T47D (cell line): ENCODE data around the gene STARD10.

Experiments used
- DNase-seq, 2 experiments: peaks; one replicate each; pipeline versions ENCODE4 v3.0.0 to v3.0.0-alpha.2; 2011 to 2012; ENCODE audit warnings: low read depth in 1 of 2, low spot score in 1 of 2
- JUND ChIP-seq: IDR thresholded peaks from 2 replicates; pipeline ENCODE4 v1.6.1; 2012; ENCODE audit warnings: low read depth
- in situ Hi-C: cut with HindIII; loops from 2 replicates; pipeline ENCODE4 v1.10.0; 2016; ENCODE audit warnings: low sequenced_read_pairs, low pct_unique_long_range_greater_than_20kb

STARD10 gene

DNA sequence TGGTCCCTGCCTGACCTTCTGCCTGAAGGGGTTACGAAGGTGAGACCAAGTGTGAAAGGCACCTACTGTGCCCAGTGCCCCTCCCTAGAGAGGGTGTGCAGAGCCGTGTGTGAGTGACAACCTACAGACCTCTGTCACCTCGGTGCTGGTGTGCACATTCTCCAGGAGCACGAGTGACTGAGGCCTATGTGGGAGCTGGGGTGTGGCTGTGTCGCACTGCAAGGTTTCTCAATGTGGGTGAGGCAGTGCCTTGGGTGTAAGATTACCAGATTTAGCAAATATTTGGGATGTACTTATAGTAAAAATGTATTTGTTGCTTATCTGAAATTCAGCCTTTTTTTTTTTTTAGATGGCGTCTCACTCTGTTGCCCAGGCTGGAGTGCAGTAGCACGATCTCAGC lies 5.6 kb downstream of the STARD10 start:
- no peak for DNase-seq
- TF ChIP-seq JUND = no peak
- in situ Hi-C loops = no loop called here

DNA sequence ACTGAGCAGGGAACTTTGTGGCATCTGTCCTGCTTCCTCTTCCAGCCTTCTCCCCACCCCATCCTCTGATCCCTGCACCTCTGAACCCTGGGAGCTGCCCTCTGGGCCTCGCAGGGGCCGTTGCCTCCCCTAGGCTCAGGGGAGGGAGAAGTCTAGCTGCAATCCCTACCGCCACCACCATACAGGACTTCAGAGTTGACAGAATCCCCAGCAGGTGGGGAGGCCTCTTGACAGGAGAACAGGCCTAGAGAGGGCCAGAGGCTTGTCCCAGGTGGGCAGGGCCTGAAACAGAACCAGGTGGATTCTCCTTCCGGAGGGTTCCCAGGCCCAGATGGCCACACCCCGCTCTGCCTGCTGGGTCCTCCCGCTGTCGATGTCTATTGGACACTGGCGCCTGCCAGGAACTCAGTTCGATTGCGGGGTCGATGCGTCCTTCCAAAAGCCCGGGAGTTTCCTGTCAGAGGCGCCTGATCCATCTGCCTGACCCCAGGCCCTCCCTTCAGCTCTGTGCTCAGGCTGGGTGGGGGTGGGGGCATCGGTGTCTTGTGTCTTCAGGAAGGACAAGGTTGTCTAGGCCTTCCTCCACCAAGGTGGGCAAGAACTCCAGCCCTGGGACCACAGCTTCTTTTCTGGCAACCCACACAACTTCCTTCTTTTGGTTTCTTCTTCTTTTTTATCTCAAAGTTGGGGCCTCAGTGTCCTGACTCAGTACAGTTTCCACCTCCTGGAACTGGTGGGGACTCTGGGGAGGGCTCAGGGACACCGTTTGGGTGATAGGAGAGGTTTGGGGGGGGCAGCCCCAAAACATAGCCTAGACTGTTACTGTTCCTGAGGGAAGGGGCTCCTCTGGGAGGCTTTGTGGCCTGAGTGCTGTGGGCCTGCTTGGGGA lies 6.4 kb downstream of the STARD10 start:
- no peak for TF ChIP-seq JUND
- in situ Hi-C loops = no loop called here

DNA sequence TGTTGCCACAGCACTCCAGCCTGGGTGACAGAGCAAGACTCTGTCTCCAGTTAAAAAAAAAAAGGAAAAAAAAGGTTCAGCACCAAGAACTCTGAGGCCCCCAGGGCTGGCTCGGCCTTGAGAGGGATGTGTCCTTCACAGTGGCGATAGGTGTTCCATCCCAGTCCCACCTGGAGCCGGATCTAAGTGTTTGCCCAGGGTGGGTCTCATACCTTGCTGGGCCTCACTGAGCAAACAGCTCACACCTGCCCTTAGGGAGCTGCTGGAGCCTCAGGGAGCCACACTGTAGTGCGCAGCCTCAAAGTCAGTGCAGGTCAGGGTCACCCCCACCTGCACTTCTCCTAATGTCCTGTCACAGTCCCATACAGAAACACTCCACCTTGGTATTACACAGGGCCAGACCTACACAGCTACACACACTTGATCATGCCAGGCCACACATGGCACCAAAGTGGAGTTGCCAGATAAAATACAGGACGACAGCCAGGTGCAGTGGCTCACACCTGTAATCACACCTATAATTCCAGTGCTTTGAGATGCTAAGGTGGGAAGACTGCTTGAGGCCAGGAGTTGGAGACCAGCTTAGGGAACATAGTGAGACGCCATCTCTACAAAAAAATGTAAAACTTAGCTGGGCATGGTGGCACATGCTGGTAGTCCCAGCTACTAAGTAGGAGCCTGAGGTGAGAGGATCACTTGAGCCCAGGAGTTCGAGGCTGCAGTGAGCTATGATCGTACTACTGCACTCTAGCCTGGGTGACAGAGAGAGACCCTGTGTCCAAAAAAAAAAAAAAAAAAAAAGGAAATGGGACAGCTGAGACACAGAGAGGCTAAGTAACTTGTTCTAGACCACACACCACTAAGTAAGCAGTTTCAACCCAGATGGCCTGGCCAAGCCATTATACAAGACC lies 7.3 kb downstream of the STARD10 start:
- TF ChIP-seq JUND = no peak
- peak; percentile 70 to 96 for DNase-seq
- in situ Hi-C loops = no loop called here

More for the DNA sequence above, 6.4 kb downstream of the STARD10 start:
- peak in 1 of 2 experiments; percentile 85 for DNase-seq

DNA sequence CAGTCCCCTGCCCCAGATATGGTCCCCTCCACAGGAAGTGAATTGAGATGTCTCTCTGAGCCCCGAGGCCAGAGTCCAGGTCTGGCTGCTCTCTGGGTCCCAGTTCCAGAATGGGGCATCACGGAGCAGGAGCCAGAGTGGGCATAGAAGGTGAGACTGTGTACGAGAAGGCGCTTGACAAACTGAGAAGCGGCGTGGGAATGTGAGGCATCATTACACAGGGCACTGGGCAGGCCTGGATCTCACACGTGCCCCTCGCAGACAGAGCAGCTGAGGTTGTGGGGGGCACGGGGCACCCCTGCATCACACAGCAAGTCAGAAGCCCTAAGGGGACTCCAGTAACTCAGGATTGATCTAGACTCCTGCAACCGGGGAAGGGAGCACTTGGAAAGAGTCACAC lies 9.2 kb downstream of the STARD10 start:
- in situ Hi-C loops = no loop called here
- DNase-seq = no peak
- TF ChIP-seq JUND = no peak

DNA sequence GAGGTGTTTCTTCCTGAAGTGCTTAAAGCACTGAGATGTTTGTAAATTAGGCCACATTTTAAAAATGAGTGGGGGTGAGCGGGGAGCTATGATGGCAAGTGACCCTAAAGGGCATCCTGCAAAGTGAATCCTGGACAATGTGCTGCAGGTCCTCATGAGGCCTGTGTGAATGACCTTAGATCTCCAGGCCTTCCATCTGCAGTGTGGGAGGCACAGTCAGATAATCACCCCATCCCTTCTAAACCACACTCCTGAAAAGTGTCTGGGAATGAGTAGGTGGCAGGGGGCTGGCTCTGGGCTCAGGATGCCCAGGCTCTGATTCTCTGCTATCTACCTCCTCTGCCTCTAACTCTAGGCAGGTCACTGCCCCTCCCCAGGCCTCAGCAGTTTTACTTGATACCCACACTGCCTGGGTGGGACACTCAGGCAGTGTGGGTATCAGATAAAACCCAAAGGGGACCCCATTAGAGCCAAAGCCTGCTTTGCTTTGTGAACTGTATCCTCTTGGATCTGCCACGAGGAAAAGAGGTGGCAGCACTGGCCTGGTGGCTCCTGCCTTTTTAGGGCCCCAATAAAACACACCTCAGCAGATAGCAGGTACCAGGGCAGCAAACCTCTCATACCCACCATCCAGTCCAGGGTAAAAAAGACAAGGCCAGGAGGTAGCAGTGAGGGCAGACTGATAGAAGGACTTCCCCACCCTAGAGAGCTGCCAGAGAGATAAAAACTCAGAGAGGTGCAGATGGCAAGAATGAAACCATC lies 10.5 kb downstream of the STARD10 start:
- in situ Hi-C loops = no loop called here
- no peak for DNase-seq
- TF ChIP-seq JUND = no peak

DNA sequence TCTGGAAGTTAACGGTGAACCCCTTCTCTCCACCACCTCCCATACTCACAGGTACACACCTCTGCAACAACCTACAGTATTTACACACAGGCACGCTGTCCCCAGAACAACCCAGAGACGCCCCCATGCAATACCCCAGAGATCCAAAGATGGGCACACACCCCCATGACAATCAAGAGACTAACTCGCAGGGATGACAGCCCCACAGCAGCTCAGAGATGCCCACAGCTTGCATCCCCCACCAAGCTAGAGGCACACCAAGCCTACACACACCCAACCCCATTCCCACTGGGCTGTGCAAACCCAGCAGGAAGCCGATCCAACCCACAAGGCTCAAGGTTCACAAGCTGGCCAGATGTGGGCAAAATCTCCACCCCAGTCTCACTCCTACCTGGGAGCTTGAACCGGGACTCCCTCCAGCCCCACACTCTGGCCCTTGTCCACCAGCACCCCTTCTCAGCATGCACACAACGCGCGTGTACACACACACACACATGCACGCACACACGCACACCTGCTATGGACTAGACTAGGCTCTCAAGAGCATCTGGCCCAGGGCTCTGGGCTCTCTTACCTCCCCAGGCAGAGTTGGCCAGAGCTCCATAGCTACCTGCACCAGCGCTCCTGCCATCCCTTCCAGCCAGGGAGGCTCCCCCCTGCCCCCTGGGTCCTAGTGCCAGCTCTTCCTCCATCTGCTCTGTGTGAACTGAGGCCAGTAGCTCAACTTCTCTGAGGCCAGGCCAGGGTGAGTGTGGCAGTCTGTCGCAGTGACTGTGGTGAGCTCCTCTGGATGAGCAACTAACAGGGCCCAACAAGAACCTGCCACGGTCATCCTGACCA lies 11.5 kb downstream of the STARD10 start:
- no peak for TF ChIP-seq JUND
- in situ Hi-C loops = no loop called here
- peak; percentile 69 to 82 for DNase-seq

DNA sequence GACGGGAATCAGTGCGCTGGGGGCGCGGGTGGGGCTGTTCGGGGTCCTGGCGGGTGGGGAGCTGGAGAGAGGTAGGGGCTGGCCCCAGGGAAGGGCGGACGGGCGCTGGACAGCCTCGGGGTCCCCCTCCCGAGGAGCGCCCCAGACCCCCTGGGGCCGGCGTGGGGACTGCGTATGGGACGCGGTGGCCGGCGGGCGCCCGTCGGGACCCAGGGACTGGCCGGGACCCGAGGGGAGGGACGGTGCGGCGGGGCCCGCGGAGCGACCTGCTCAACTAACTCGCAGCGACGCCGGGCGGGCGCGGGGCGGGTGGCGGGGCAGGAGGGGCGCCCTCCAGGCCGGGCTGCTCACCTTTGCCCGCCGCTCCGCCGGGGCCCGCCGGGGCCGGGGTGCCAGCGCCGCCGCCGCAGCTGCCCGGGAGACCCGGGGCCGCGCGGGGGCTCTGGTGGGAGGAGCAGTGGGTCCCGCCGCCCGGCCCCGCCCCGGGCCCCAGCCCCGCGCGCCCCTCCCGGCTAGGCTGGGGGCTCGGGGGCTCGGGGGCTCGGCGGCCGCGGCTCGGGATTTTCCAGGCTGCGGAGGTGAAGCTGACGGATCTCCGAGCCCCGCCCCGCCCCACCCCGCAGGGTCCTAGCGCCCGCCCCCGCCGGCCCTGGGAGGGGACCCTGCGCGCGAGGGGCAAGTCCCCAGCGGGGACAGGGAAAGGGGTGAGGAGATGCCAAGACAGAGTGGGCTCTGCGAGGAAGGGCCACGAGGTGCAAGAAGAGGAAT lies 12.3 kb downstream of the STARD10 start:
- peak; percentile 53 to 83 for DNase-seq
- in situ Hi-C loops = no loop called here

DNA sequence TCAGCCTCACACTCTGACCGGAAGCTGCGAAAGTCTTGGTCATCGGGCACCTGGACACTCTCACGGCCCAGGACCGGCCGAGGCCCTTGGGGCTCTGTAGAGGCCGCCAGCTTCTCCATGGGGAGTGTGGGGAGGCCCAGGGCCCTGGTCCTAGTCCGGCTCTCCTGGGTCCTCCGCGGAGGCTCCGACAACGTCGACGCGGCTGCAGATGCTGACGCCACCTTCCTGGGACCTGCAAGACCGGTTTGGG lies 12.9 kb downstream of the STARD10 start:
- TF ChIP-seq JUND = no peak
- in situ Hi-C loops = no loop called here
- peak; percentile 67 to 77 for DNase-seq

More for the DNA sequence above, 12.3 kb downstream of the STARD10 start:
- TF ChIP-seq JUND = no peak

DNA sequence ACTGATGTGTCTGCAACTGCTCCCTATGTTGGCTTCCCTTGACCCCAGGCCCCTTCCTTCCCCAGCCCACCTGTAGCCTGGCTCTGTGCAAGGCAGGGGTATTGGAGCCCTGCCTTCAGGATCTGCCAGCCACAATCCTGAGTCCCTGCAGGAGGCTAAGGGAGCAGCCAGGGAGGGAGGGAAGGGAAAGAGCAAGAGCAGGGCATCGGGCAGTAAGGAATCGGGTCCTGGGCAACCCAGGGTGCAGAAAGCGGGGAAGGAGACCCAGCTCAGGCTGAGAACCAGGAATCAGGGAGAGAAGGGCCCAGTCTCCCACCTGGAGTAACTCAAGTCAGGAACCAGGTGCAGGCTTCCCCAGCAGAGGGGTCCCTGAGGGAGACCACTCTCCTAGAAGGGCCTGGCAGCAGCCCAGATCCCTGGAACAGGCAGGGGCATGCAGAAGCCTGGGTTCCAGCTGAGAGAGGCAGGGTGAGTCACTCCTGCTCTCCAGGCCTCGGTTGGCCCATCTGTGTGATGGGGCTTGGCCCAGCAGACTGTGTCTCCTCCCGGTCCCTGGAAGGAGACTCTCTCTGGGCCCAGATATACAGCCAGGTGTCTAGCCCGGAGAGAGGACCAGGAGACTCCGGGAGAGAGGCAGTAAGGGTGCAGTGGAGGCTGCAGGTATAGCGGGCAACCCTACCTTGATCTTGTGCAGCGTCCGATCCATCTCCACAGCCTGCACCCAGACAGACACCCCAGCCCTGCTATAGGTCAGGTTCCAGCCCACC lies 13.4 kb downstream of the STARD10 start:
- DNase-seq = no peak
- in situ Hi-C loops = no loop called here
- TF ChIP-seq JUND = no peak

DNA sequence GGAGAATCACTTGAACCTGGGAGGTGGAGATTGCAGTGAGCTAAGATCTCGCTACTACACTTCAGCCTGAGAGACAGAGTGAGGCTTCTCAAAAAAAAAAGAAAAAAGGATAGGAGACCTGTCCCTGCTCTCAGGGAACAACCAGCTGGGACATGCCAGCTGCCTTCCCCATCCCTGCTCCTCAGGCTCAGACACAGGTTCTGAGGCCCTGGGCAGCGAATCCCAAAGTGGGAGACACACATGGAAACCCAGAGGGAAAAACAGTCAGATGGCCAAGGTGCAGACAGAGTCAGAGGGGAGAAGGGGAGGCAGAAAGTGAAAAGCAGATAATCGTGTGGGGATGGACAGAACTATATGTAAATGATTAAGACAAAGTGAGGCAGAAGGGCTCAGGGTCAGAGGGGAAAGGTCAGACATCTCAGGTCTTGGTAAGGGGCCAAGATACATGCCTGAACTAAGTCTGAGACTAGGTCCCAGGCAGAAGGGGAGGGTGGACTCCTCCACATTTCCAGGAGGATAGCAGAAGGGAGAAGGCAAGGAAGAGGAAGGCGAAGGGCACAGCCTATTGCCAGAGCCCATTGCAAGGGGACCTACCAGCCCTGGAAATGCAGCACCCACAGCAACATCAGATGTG lies 14.2 kb downstream of the STARD10 start:
- TF ChIP-seq JUND = no peak
- DNase-seq = no peak
- in situ Hi-C loops = no loop called here
